GM19468 (cell line): ENCODE data around the gene METTL24.

Experiments
- ATAC-seq: cut with Tn5 transposase; IDR thresholded peaks from one replicate; pipeline ENCODE4 v1.9.1; 2021; ENCODE audit warnings: mild to moderate bottlenecking, moderate library complexity, moderate number of reproducible peaks; ENCODE audit not compliant: unreplicated experiment; ENCODE audit errors: extremely low read depth

METTL24 gene

GRCh38 chr6:110217266-110217665 lies 140.9 kb downstream of the METTL24 start:
- no peak for ATAC-seq

DNA sequence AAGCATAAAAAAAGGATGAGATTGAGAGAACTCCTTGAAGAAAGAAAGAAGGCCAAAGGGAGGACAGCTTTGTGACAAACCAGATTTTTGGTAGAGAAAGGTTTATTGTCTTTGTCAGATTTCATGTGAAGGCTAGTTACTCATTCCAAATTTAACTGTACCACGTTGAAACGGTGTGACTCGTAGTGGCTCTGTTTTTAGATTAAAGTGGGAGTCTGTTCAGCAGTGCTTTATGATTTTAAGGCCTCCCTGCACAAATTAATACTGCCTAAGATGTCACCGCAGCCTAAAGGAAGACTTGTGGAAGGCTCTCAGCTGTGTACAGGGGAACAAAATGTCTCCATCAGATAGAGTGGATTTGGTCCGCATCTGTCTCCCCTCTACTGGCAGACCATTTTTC lies 142.0 kb downstream of the METTL24 start:
- no peak for ATAC-seq

DNA sequence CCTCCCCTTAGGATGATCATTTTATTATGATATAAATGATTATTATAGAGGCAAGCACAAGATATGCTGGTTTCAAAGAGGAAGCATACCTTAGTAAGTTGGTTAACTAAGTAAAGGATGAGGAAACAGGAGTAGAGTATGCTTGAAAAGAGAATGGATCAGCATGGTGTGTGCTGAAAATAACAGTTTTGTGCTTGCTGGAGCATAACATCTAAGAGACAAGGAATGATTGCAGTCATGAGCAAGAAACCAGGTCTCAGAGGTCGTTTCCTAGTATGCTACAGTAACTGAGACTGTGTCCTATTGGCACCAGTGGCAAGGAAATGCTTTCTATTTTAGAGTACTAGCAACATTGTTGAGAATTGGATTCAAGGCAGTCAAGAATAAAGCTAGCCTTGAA lies 143.8 kb downstream of the METTL24 start:
- no peak for ATAC-seq

- ATAC-seq: no peak
Observed at GRCh38 chr6:110211753-110212152, 146.4 kb downstream of the METTL24 start.

DNA sequence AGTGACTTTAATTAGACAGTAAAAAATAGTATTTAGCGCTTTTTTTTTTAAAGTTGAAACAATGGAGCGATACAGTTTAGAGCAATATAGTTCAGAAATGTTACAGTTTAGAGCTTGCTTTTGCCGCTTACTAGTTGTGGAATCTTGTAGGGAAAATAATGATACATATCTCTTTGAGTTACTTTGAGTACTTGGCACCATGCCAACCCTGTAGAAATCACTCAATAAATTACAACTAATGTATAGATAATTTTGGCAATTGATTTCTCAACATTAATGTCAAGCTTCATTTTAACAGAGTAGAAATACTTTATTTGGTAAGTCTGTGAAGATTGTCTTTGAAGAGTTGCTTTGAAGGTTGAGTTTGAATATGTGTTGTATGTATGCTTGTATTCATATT lies 150.5 kb downstream of the METTL24 start:
- ATAC-seq: no peak

GRCh38 chr6:110201151-110201884 lies 156.8 kb downstream of the METTL24 start:
- ATAC-seq: no peak

DNA sequence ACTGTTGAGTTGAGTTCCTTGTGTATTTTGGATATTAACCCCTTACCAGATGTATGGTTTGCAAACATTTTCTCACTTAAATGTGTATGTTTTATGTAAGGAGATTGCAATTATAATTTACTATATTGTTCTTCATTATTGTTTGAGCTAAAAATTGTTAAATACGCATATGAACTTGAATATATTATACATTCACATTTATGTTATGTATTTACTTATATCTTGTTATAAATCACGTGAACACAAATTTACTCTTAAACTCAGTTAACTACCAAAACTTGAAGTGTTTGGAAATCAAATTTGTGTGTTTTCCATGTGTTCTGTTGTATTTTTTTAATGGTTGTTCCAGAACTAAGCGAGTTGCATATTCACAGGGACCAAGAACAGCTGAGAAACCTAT lies 159.6 kb downstream of the METTL24 start:
- ATAC-seq: no peak

DNA sequence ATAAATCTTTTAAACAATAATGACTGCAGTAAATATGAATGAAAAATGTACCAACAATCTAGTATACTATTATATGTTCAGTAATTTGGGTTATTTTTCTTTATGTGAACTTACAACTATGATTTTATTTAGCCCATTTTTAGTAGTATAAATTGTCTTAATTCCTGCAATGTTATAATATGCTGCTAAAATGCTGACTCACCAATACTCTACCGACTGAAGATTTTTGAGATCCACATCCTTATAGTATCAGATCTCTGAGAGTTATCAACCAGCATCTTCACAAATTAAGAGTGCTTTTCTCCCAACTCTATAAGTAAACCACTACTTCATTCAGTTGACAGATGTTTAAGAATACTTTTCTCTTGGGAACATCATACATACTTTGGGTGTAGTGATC lies 161.3 kb downstream of the METTL24 start:
- ATAC-seq: no peak

GRCh38 chr6:110195639-110196038 lies 162.5 kb downstream of the METTL24 start:
- no peak for ATAC-seq
